Fibroblast of skin of scalp (primary cell): ENCODE results near the gene FOXP1.

Experiments
- DNase-seq: peaks from one replicate; pipeline ENCODE4 v3.0.0-alpha.2; 2013

Gene FOXP1

GRCh38 chr3:71140477-71140876, 443.1 kb downstream of the FOXP1 start:
- no peak for DNase-seq

DNA sequence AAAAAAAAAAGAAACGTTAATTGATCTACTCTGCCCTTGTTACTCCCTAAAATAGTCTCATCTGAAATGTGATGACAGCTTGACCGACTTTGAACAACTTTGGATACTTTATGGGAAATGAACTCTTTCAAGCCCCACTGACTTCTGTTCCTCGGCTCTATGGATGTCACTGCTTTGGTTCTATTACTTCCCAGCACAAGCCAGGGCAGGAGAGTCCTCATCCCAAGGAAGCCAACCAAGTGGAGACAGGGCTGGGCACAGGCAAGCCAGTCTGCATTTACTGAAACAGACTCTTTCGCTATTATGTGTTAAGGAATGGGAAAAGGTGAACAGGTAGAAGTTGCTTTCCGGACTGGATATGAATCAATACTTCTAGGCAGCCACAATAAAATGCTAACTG, 444.0 kb downstream of the FOXP1 start:
- DNase-seq, result no peak

DNA sequence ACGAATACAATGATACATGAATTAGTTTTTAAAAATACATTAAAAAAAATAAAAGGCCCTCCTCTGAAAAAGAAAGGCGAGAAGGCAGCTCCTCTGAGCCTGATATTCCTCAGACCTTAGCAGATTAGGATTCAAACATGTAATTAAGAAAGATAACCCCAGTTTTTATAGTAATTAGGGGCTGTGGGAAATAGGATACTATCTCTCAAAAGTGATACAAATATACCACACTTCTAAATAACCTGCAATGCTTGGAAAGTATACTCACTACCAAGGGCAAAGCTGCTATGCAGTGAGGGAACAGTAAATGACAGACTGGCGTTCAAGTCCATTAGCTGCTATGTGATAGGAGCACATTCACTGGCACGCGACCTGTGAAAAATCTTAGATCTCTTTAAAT, 445.1 kb downstream of the FOXP1 start:
- no peak for DNase-seq

DNA sequence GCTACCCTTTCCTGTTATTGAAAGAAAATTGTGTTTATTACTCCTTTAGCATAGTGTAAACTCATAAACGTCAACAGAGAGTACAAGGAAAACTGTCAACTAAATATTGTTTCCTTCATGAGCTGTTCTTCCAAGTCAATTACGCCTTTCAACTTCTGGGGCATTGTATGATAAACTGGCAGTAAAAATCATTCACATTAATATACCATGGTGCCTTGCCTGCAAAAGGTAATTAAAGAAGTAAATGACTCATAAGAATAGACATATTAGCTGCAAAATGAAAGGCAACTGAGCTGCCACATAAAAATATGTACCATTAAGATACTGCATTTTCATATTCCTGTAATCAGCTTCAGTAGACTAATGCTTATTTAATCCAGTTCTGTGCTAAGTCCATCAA, 447.3 kb downstream of the FOXP1 start:
- DNase-seq, result no peak

DNA sequence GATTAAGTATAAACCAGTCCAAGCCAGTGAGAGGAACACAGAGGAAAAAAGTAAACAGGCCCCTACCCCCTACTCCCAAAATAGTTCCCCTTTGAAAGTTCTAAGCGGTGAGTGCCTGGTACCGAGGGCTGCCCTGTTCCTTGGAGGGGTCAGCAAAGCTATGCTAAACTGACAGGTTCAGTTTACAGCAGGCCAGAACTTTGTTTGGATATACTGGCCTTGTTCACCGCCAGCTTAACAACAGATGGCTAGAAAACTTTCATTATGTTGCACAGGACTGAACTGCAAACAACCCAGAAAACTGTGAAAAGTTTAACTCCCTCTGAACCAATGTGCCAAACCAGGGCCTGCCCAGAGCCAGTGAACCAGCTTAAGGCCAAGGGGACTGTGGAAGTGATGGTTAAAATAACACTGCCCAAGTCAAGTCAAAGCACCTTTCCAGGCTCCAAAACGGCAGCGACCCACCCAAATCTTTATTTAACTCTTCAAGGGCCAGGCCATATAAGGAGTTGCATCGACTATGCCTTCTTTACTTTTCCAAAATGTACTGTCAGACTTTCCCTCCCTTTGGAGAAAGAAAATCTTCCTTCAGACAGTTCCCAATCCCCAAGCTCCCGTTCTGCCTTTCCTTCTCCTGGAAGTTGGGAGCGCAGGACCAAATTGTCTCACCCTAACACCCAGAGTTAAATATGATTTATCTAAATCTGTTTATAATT, 448.0 kb downstream of the FOXP1 start:
- no peak for DNase-seq

- DNase-seq, result no peak
Measured at GRCh38 chr3:71134521-71134920, 449.0 kb downstream of the FOXP1 start.

- DNase-seq, result no peak
Measured at GRCh38 chr3:71133865-71134264, 449.7 kb downstream of the FOXP1 start.

- DNase-seq, result no peak
Measured at GRCh38 chr3:71132995-71133730, 450.4 kb downstream of the FOXP1 start.

GRCh38 chr3:71131375-71132314, 451.9 kb downstream of the FOXP1 start:
- DNase-seq, result no peak

- peak; percentile 85 for DNase-seq
Measured at GRCh38 chr3:71130471-71131374, 452.8 kb downstream of the FOXP1 start.

DNA sequence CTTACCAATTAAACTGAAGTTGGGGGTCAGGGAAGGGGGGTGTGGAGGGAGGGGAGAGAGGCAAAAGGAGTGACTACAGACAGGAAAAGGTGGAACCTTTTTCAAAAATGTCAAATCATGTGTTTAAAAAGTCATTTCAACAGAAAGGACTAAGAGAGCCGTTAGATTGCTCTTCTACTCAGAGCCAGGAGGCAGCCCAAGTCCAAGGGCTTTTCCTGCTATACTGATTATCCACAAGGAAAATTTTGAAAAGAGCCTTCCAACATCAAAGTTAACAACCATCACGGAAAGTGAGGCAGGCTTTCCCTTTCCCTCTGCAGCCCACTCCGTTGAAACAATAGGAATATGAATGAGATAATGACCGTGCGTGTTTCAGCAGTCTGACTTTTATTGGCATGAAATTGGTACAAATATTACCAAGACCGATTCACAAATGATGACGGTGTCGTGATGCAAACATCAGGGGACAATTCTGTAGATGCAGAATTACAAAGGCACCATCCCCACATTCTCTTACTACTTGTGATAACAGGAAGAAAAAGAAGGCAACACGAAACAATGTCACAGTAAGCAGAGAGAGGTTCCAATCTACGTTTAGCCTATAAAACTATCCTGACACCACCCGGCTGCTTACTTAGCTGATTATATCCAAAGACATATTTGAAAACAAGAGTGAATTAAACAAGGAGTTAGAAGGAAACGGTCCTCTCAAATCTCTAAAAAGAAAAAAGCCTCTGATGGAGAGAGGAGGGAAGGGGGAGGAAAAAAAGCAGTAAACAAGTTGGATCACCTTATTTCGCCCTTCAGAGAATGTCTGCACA, 453.7 kb downstream of the FOXP1 start:
- peak; percentile 49 for DNase-seq

DNA sequence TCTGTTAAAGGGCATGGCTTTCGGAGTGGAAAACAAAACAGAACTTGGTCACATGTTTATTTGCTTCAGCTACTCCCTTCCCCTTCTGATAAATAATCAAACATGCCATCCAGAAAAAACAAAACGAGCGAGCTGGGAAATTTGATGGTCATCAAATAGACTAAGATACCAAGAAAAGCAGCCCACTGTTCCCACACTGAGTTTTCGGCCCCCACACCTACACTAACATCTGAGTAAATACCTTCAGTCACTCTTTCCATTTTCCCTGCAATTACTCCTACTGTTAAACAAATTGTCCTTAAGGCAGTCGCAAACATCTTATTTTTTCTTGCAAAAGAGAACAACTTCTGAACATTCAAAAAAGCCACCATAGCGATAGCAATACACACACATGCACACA, 454.6 kb downstream of the FOXP1 start:
- DNase-seq, result no peak

- peak; percentile 75 for DNase-seq
Measured at GRCh38 chr3:71127844-71128243, 455.7 kb downstream of the FOXP1 start.

GRCh38 chr3:71127052-71127831, 456.3 kb downstream of the FOXP1 start:
- peak; percentile 80 for DNase-seq

DNA sequence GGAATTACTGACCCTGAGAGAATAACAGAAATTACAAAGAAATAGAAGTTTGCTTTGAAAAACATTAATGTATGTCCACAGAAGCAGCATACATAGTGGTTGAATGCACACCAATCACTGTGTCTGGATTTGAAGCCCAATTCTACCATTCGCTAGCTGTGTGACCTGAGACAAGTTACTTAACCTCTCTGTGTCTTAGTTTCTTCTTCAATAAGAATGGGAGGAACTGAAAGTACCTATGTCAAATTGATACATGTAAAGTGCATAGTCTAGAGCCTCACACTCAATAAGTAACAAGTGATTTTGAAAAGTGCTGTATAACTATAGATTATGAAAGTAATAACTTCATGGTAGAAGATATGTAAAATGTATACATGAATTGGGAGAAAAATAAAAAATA, 457.8 kb downstream of the FOXP1 start:
- DNase-seq, result no peak

- DNase-seq, result no peak
Measured at GRCh38 chr3:71124048-71124447, 459.5 kb downstream of the FOXP1 start.

- DNase-seq, result no peak
Measured at GRCh38 chr3:71122641-71123040, 460.9 kb downstream of the FOXP1 start.

- no peak for DNase-seq
Measured at GRCh38 chr3:71121429-71122167, 461.9 kb downstream of the FOXP1 start.

DNA sequence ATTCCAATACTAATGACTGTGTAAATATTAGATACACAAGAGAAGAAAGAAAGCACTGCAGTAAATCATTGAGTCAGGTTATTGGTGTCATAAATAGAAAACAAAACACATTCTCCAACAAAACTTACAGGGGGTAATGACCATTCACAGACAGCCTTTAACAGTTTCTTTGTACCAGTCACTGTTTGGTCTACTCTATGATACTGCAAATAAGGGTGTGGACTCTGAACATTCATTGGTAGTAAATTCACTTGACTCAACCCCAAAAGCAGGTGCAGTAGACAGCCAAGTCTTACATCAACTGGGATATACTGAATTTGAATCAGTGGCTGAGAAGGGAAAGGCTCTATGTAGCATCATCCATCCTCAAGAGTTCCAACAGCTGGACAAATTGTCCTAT, 463.5 kb downstream of the FOXP1 start:
- no peak for DNase-seq

DNA sequence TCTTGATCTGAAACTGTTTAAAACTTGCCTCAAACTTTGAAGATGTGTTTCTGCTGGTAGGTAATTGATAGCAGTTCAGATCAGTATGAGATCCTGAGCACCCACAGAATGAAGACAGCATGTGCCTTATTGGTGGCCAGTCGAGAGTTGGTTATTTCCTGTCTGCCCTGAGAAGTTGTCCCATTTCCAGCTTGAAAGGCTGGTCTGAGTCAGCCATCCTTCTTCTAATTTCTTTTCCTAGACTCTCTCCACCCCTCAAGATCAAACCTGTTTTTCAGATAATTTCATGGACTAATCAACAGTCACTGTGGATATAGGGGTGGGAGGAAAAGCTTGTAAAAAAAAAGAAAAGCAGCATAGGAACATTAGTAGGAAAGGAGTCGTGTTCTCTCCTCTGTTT, 464.4 kb downstream of the FOXP1 start:
- DNase-seq, result no peak
